HG03571 (cell line): ENCODE measurements around the gene CIT.

Source experiments
- ATAC-seq: cut with Tn5 transposase; IDR thresholded peaks from one replicate; pipeline ENCODE4 v1.9.1; 2021; ENCODE audit not compliant: unreplicated experiment

CIT gene

GRCh38 chr12:119864591-119864990 lies 12.5 kb downstream of the CIT start:
- ATAC-seq: no peak

GRCh38 chr12:119859241-119859640 lies 17.9 kb downstream of the CIT start:
- ATAC-seq: no peak

DNA sequence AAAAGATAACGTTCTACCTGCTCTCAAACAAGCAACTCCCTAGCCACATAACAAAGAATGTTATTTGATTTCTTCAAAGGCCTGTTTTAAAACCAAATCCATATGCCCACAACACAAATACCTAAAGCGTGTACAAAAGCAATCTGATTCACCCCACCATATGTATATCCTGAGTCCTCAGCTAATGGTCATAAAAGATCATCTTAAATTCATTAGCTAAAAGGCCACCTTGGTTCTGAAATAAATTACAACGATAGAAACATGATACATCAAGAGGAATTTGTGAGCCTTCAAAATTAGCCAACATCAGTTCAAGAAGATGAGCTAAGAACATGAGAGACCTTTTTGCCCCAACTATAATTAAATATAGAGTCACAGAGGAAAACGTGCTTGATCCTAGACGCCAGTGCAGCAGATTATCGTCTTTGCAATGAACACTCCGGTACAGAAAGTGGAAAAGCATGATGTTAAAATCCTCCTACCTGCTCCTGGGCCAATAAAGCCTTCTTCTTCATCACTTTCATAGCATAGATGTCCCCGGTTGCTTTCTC lies 20.0 kb downstream of the CIT start:
- no peak for ATAC-seq

- no peak for ATAC-seq
Measured at GRCh38 chr12:119850330-119850729, 26.8 kb downstream of the CIT start.

GRCh38 chr12:119843100-119843499 lies 34.0 kb downstream of the CIT start:
- no peak for ATAC-seq

DNA sequence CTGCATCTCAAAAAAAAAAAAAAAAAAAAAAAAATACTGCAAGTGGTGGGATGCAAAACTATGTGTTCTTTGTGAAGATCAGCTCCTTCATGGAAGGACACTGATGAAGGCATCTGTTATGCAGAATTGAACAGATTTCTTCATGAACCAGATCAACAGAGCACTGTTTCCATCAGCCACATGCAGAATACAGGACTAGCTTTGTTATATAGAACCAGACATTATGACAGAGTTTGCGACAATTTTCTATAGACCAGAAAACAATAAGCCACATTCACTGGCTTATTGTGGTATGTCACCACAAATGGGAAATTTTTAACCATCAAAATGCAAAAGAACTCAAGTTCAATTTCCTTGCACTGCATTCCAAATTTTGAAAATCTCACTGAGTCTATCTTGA lies 34.7 kb downstream of the CIT start:
- ATAC-seq: no peak

- ATAC-seq: no peak
Measured at GRCh38 chr12:119841433-119842210, 35.5 kb downstream of the CIT start.

- ATAC-seq: no peak
Measured at GRCh38 chr12:119840582-119840981, 36.5 kb downstream of the CIT start.

DNA sequence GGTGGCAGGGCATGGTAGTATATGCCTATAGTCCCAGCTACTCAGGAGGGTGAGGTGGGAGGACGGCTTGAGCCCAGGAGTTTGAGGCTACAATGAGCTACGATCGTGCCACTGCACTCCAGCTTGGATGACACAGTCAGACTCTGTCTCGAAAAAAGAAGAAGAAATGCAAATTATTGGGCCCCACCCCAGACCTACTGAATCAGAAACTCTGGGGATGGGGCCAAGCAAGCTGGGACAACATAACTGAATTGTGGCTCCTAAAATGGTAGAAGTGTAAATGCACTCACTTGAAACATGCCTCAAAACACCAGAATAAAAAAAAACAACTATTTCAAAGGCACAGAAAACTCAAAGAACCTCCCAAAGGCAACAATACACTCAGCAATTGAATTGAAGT lies 37.0 kb downstream of the CIT start:
- no peak for ATAC-seq

DNA sequence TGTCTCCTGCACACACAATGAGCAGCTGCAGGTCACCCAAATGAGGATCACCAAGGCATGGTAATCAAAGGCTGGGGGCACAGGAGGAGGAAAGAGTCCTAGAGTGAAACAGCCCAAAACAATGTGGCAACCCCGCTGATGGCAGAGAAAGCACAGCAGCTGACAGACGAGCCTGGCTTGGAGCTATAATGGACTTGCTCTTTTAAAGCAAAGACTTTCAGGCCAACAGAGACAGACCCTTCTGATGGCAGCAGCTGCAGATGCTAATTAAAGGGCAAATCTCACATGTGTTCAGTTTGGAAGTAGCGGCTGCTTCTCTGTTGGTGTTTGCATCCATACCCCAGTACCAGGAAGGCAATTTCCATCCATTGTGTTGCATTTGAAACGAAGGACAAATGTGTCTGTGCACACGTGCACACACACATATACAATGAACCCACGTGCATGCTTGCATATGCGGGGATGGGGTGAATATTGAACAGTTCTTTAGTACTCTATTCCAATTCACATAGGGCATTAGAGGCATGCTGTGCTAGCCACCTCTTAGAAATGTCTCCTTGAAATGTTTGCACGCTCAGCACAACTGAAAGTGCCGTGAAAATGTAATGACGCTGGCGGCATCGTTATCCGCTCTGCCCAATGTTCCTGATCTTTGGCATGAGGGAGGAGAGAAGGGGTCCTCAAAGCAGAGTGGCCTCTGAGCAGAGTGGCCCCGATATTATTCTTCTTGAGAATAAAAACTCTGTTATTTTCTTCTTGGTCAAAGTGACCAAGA lies 38.1 kb downstream of the CIT start:
- ATAC-seq: no peak

- no peak for ATAC-seq
Measured at GRCh38 chr12:119836781-119837180, 40.3 kb downstream of the CIT start.

DNA sequence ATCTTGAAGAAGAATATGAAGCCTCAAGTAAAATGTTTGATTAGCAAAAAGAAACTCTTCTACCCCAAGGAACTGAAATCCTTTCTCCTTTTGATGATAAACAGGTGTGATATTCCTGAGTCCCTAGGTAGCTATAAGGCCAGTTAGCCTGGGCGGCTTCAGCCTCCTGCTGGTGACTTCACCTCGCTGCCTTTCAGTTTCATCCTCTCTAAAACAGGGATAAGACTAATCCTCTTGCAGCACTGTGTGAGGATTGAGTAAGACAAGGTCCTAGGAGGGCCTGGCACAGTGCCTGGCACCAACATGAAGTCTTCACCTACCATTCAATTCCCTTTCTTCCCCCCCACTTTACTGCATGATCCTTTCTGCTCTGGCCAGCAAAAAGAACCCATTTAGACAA lies 42.1 kb downstream of the CIT start:
- ATAC-seq: no peak

- ATAC-seq: no peak
Measured at GRCh38 chr12:119829439-119829838, 47.7 kb downstream of the CIT start.

DNA sequence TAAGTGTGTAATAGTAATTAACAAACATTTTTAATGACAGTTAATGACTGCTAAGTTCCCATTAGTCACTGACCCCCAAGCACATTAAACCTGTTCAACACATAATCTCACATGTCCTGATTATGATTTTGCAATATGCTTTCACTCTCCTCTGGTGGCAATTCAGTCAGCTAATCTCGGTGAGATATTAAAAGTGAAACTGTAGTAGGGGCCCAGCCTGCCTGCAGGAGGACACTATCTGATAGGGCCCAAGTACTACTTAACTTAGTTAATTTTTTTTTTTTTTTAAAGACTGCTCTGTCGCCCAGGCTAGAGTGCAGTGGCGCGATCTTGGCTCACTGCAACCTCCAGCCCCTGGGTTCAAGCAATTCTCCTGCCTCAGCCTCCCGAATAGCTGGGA lies 48.8 kb downstream of the CIT start:
- ATAC-seq: no peak

- ATAC-seq: no peak
Measured at GRCh38 chr12:119827760-119828159, 49.4 kb downstream of the CIT start.

GRCh38 chr12:119826661-119827445 lies 50.3 kb downstream of the CIT start:
- no peak for ATAC-seq

DNA sequence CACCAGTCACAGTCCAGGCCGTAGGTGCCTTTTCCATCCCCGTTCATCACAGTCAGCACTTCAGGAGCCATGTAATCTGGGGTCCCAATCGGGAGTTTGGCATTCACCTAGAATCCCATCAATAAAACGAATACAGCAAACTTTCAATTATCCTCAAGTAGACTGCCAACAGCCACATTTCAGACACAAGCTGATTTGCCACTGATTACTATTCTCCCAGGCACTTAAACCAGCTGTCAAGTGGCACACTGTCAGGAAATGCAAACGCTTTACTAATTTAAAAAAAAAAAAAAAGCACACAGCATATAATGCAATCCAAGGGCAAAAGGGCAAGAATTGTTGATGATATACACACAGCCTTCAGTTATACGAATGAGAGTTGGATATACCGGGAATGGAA lies 51.9 kb downstream of the CIT start:
- no peak for ATAC-seq

DNA sequence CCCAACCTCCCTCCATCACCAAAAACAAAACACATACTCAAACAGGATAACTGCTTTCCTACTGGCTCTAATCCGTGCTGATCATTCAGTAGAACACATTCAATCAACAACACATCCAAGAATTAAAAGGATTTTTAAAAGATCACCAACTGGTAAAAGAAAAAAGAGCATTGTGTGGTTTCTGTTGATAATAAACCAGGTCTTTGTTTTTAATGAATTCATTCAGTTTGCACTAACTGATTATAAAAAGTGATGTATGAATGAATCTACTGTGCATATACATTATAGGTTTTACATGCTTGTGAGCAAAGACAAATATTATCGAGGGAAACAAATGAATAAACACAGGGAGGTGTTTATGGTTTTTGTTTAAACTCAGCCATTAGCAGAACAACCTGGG lies 55.1 kb downstream of the CIT start:
- no peak for ATAC-seq

DNA sequence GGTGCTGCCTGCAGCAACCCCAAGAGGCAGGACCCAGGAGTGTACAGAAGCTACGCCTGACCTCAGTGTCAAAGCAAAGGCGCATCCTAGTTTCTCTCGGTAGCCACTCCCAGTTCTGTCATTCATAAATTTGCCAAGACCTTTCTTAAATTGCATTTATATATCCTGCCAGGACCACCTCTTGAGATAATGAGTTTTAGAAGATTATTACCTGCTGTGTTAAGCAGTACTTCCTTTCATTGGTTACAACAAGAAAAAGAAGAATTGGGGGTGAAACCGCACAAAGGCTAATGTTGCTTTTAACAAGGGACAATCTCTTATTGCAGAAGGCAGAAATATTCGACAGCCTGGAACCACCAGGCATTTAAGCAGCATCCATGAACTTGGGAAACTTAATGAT lies 57.8 kb downstream of the CIT start:
- no peak for ATAC-seq

DNA sequence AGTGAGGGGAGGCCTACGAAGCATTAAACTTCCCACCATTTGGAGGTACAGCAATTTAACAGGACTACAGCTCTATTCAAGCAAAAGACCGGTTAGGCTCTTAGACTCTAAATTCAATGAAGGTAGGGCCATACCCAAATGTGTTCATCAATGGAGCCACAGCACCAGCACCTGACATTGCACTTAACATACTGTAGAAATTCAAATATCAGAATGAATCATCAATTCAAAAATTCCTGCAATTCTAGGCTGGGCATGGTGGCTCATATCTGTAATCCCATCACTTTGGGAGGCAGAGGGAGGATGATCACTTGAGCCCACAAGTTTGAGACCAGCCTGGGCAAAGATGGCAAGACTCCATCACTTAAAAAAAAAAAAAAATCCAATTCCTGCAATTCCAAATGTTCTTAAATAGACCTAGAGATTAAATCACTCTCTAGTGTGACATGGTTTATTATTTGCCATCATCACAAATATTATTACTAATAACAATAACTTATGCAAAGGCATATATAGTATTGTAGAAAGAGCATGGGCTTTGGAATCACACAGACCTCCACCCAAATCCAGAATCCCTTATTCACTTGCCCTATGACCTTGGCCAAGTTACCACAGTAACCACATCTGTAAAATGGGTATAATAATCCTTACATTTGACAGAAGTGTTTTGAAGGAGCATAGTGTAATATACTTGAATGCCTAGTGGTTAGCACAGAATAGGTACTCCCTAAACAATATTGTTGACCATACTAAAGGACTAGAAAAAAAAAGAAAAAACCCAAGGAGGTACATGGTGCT lies 59.4 kb downstream of the CIT start:
- ATAC-seq: no peak

DNA sequence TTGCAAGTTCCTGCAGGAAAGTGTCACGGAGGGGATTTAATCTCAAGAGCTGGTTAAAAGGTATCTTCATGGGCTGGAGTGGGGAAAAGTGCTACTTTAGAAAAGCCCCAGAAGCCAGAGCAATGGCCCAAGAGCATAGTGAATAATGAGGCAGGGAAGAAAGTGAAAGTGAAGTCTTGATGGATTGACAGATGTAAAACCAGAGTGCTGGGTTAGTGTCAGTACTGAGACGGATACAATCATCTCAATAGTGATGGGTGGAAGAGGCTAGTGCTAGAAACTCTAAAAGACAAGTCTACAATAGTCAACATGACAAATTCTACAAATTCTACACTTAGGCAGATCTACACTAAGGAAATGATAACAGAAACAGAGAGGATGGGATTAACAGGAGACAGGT lies 68.1 kb downstream of the CIT start:
- ATAC-seq: peak; percentile 77
